D341Med (cell line): ENCODE results near the gene GRM7.

Experiments
- DNase-seq: peaks from one replicate; pipeline ENCODE4 v3.0.0; 2012; ENCODE audit warnings: low spot score

The GRM7 gene

GRCh38 chr3:7146529-7146928 is 285.6 kb downstream of the GRM7 start:
- no peak for DNase-seq

GRCh38 chr3:7158516-7158915 is 297.6 kb downstream of the GRM7 start:
- no peak for DNase-seq

DNA sequence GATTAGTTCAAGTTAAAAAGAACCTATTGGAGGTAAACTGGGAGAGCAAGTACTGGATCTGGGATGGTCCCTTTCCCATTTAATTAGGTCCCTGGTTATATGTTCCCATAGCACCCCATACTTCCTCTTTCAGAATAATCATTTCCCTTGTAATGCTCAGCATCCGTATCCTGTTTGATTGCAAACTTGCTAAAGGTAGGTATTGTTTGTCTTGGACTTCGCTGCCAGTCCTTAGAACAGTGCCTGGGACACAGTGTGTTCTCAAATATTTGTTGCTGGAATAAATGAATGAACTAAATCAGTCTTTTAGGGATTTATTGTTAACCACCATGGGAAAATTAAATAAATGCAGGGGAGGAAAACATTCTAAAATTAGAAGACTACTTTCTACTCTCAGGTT is 299.8 kb downstream of the GRM7 start:
- no peak for DNase-seq

DNA sequence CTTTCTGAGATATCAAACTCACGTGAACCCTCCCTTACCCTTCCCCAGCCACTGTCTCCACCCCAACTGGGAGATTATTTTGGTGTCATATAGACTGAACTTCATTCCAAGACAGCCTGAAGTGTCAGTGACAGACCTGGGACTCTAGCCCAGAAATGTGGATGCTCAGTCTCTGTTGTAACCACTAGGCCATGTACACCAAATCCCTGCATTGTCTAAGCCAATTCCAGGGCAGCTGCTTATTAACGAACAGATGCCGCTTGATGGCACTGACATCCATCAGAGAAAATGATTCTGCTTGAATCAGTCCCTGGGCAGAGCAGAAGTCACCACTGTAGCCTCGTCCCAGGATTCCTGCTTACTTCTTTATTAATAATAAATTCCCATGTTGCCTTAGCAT is 305.5 kb downstream of the GRM7 start:
- DNase-seq, result peak; percentile 47

DNA sequence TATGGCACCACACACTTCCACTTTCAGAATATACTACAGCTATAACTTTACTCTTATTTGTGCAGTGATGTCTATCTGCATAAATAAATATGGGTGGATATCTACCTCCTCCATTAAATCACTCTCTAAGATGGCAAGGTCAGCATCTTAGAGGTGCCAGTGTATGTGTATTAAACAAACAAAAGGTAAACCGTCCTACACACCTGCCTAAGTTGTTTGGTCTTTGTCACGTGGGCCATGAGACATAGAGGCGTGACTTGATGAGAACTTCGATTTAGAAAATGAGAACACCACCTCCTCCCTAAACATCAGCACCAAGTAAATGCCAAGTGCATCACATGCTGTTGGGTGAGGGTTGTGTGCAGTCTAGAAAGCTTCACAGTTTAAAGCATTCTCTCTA is 310.6 kb downstream of the GRM7 start:
- DNase-seq, result no peak

DNA sequence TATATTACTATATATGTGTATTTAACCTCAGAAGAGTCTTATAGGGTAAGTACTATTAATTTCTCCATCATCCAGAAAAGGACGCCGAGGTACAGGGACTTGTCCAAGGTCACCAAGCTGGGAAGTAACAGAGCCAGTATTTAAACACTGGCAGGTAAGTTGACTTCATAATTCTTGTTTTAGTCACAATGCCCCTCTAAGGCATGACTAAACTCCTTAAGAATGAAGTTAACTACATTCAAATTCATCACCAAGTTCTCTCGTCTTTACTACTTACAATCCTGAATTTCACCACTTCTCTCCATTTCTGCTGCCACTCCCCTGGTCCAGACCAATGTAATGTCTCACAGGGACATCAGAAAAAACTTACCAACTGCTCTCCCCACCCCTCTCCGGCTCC is 312.1 kb downstream of the GRM7 start:
- DNase-seq, result no peak

GRCh38 chr3:7188551-7188950 is 327.6 kb downstream of the GRM7 start:
- DNase-seq, result no peak

- no peak for DNase-seq
These were observed 329.2 kb downstream of the GRM7 start for GRCh38 chr3:7190095-7190494.

GRCh38 chr3:7193269-7193668 is 332.4 kb downstream of the GRM7 start:
- DNase-seq, result no peak

DNA sequence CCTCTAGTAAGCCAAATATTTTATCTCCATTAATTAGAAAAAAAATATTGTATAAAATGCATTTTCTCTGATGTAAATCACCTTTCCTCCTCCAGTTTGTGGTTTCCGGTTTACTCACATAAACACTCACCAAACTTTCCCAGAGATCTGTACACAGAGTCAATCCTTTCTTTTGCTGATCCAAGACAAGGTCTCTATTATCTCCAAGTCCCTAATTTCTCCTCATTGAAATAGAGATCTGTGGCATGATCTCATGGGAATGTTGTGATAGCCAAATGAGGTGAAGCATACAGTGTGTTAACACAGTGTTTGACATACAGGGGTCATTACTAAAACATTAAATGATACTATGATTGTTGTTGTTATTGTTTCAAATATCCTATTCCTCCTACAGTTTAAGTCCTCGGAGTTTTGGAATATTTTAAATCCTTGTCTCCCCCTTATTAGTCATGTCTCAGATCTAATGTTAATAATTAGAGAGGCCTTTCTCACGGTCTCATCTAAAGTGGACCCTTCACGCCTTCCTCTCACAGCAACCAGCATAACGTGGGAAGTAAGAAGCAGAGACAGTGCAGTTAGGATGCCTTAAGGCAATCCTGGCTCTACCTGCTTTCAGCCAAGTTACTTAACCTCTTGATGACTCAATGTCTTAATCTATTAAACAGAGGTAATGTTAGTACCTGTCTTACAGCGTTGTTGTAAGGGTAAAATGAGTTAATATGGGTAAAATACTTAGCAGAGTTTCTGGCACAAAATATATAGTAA is 333.3 kb downstream of the GRM7 start:
- DNase-seq, result no peak

GRCh38 chr3:7195934-7196333 is 335.0 kb downstream of the GRM7 start:
- no peak for DNase-seq

DNA sequence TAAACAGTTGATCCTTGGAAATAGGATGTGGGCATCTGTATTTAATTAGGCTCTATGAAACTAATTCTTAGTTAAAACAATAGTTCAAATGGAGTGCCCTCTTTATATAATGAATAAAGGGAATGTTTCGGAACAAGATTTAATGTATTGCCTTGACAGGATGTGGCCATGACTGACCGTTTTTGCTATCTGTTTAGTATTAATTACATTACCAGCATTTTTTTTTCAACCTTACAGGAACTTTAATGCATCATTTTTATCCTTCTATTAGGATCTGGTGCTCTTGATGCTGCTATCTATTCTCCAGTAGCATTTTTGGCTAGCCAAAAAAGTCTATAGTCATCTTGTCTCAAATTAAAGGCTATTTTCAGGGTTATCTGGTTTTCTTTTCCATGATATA is 340.9 kb downstream of the GRM7 start:
- no peak for DNase-seq

- DNase-seq, result no peak
These were observed 343.3 kb downstream of the GRM7 start for GRCh38 chr3:7203969-7204847.

DNA sequence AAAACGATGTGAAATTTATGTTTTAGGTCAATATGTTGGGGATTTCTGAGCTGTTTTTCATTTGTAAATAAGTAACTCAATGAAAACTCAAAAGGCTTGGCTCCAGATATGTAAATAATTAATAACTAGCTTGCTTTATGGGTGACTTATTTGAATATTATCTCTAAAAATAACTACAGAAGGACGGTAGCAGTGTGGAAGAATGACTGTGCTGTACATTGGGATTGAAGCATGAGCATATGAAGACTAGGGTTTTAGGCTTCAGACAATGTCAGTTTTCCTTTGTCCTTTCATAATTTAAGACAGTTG is 343.9 kb downstream of the GRM7 start:
- DNase-seq, result no peak

- DNase-seq, result no peak
These were observed 344.6 kb downstream of the GRM7 start for GRCh38 chr3:7205535-7205934.

DNA sequence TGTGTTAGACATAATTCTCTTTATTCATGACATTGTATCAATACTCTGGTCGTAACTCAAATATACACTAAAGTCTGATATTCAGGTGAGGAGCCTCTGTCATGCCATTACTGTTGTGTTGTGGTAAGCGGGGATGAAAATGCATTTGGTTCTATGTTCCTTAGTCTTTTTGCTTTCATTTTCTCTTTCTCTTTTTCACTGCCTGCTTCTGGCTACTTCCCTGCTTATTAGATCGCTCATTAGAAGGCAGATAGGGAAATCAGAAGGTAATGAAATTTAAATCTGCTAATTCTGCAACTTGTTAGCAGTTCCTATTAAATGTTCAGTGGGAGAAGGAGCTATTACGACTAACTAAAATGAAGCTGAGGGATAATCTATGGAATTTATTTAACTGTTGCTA is 345.0 kb downstream of the GRM7 start:
- DNase-seq, result no peak

- no peak for DNase-seq
These were observed 346.2 kb downstream of the GRM7 start for GRCh38 chr3:7207125-7207524.

DNA sequence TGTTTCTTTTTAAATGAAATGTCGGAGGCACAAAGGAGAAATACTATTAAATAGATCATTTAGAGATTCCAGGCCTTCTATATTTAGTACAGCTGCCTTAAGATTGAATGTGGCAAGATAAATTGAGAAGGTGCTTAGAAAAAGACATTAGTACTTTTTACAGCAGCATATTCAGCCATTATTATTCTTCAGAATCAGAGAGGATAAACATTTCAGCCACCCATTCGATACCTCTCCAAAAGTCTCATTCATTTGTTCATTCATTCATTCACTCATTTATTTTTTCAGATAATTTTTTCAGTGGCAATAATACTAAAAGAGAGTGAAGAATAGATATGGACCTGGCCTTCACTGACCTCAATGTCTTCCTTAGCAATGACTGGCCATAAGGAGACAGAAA is 347.0 kb downstream of the GRM7 start:
- DNase-seq, result no peak

DNA sequence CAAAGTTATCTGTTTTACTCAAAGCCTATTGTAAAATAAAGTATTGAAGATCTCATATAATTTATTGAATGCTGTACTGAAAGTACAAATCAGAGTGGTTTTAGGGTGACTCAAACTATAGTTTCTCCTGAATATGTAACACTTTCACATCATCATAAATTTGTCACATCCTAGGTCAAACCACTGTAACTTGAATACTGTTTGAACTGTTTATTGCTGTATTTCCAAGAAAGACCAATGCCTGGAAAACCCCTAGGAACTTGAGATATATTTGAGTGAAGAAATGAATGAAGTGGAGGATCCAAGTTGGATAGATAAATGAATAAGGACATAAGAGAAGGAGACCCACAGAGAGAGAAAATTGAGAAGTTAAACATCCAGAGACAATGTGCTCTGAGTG is 348.2 kb downstream of the GRM7 start:
- DNase-seq, result no peak

DNA sequence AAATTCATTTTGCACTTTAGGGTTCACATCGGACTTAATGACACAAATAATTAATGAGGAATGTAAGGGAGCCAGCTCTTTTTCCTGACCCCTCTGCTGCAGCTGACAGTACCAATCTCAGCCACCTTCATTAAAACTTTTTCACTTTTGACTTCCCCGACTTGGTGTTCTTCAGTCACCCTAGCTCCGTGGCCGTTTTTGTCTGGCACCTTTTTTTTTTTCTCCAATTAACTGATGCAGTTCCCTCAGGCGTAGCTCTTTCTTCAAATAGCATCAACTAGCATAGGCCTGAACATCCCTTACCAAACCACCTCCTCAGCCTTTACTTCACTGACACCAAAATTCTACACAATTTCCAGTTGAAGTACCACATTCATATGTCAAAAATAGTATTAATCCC is 350.8 kb downstream of the GRM7 start:
- no peak for DNase-seq

DNA sequence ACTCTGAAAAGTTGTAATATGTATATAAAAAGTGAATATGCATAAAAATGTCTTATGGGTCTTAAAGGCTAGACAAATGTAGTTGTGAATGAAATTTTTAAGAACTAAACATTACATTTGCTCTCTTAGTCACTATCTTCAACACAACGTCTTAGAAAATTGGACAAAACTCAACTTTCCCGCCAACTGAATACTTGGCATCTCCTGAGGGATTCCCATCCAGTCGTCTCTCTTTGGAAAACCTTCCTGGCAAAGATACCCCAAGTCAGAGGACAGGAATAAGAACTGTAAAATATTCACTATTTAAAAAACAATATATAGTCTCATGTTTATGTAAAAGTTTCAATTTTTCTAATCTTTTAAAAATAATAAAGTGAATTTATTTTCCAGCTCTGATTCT is 354.8 kb downstream of the GRM7 start:
- no peak for DNase-seq

- no peak for DNase-seq
These were observed 365.5 kb downstream of the GRM7 start for GRCh38 chr3:7226393-7226792.

- no peak for DNase-seq
These were observed 377.8 kb downstream of the GRM7 start for GRCh38 chr3:7238565-7239295.
